ENCODE data around the gene NEK6.
"Not testable (repeated sequence)": the region's sequence is repeated elsewhere in the genome, so short reads cannot be mapped to it uniquely, and the experiment has no call there.

NEK6 gene

GRCh38 chr9:124251204-124251603, 6.5 kb upstream of the NEK6 start:
- Histone ChIP-seq H3K14ac (ENCODE audit: low read length in 2 of 2) (peak overlapping the region in 1 of 2 experiments; percentile 79), H4K8ac (ENCODE audit: low read length) (peak overlapping the region; percentile 63), H3K18ac (ENCODE audit: low read depth in 1 of 2, low read length in 2 of 2) (peak overlapping the region; percentile 85 to 88), H3K79me1 (replicated peaks; ENCODE audit: low read length, poor library complexity, severe bottlenecking) (peaks cover 2% of the 10 kb centered on the region), H3K27me3 (ENCODE audit: control insufficient read depth in 1 of 2, insufficient read depth in 1 of 2, low read length in 2 of 2) (no peaks in the 10 kb centered on the region), H3K4me3 (ENCODE audit: insufficient read depth in 1 of 2, low read depth in 1 of 2, low read length in 2 of 2) (no peak overlapping the region), H2BK120ac (ENCODE audit: low read depth, low read length) (peak overlapping the region; percentile 44), H2BK5ac (ENCODE audit: low read depth, low read length, poor library complexity, severe bottlenecking) (no peak overlapping the region), H3K27ac (ENCODE audit: low read length, poor library complexity, severe bottlenecking) (peak overlapping the region; percentile 81), H2AK5ac (ENCODE audit: low read length, severe bottlenecking) (peak overlapping the region; percentile 90), H3K9ac (ENCODE audit: low read length) (no peak overlapping the region), H3K4me1 (ENCODE audit: control insufficient read depth, insufficient read depth, low read depth, low read length) (peaks cover 18% of the 10 kb centered on the region), H4K91ac (ENCODE audit: low read length) (peak overlapping the region; percentile 44), H2BK12ac (ENCODE audit: low read length in 2 of 2) (peak overlapping the region; percentile 51 to 97), H3K23ac (ENCODE audit: low read length in 2 of 2) (no peak overlapping the region), H3K9me3 (ENCODE audit: control insufficient read depth, low read length) (no peaks in the 10 kb centered on the region), H2AFZ (ENCODE audit: low read depth, low read length) (no peak overlapping the region), H3K36me3 (ENCODE audit: control insufficient read depth in 1 of 2, insufficient read depth in 2 of 2, low read depth in 1 of 2, low read length in 2 of 2) (no peaks in the 10 kb centered on the region), H3K4ac (ENCODE audit: low read depth in 1 of 2, low read length in 2 of 2) (peak overlapping the region; percentile 75 to 89), H3K4me2 (ENCODE audit: low read length, poor library complexity, severe bottlenecking) (no peak overlapping the region), H2BK15ac (ENCODE audit: low read depth, poor library complexity, severe bottlenecking) (peak overlapping the region; percentile 73)
- DNase-seq, result no peak
- WGBS, result 83% methylated on average over 4 of the region's 4 CpGs

DNA sequence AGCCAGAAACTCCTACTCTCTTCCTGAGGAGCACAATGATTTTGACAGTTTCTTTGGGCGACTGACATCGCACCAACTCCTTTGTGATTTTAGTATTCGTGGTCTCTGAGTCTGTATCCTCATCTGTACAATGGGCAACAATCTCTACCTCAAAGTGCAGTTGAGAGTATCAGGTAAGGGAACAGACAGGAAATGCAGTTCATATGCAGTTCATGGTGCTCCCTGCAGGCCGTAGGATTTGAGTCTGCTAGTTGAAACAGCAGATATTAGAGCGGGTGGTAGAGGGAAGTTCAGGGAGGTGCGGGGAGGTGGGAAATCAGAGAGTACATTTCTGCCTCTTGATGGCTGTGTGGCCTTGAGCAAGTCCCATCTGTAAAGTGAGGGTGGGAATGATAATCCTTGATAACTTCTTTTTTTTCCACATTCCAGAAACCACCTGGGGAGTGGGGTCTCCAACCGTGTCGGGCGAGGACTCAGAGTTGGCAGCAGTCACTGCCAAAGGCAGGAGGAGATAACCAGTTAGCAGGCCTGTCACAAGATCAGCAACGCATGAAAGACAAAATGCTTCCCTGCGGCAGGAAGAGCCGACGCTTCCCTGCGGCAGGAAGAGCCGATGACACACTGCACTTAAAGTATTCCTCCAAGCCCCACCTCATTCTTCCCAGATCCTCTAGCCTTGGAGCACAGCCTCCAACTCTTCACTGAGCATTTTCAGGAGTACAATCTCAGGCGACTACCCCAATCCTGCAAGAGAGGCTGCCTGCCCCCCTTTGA, 6.0 kb upstream of the NEK6 start:
- Histone ChIP-seq H3K4me1 (ENCODE audit: control insufficient read depth, insufficient read depth, low read depth, low read length) (peaks cover 20% of the 10 kb centered on the region), H3K14ac (ENCODE audit: low read length in 2 of 2) (no peak overlapping the region), H3K79me1 (replicated peaks; ENCODE audit: low read length, poor library complexity, severe bottlenecking) (peaks cover 2% of the 10 kb centered on the region), H3K27ac (ENCODE audit: low read length, poor library complexity, severe bottlenecking) (peak overlapping the region; percentile 81), H3K36me3 (ENCODE audit: control insufficient read depth in 1 of 2, insufficient read depth in 2 of 2, low read depth in 1 of 2, low read length in 2 of 2) (no peaks in the 10 kb centered on the region), H3K23ac (ENCODE audit: low read length in 2 of 2) (no peak overlapping the region), H2BK120ac (ENCODE audit: low read depth, low read length) (peak overlapping the region; percentile 44), H3K4me3 (ENCODE audit: insufficient read depth in 1 of 2, low read depth in 1 of 2, low read length in 2 of 2) (no peak overlapping the region), H3K27me3 (ENCODE audit: control insufficient read depth in 1 of 2, insufficient read depth in 1 of 2, low read length in 2 of 2) (no peaks in the 10 kb centered on the region), H2AFZ (ENCODE audit: low read depth, low read length) (peak overlapping the region; percentile 7), H2BK15ac (ENCODE audit: low read depth, poor library complexity, severe bottlenecking) (peak overlapping the region; percentile 73), H4K91ac (ENCODE audit: low read length) (peak overlapping the region; percentile 44), H2BK5ac (ENCODE audit: low read depth, low read length, poor library complexity, severe bottlenecking) (no peak overlapping the region), H2AK5ac (ENCODE audit: low read length, severe bottlenecking) (peak overlapping the region; percentile 90), H3K4me2 (ENCODE audit: low read length, poor library complexity, severe bottlenecking) (no peak overlapping the region), H3K9me3 (ENCODE audit: control insufficient read depth, low read length) (no peaks in the 10 kb centered on the region), H3K9ac (ENCODE audit: low read length) (peak overlapping the region; percentile 58), H4K8ac (ENCODE audit: low read length) (peak overlapping the region; percentile 63), H3K18ac (ENCODE audit: low read depth in 1 of 2, low read length in 2 of 2) (peak overlapping the region; percentile 85 to 88), H3K4ac (ENCODE audit: low read depth in 1 of 2, low read length in 2 of 2) (peak overlapping the region; percentile 75 to 89), H2BK12ac (ENCODE audit: low read length in 2 of 2) (peak overlapping the region; percentile 59 to 97)
- peak; percentile 90 for DNase-seq
- WGBS, result 27% methylated on average over 15 of the region's 16 CpGs

- WGBS, result 93% methylated on average over 7 of the region's 8 CpGs
- not testable (repeated sequence) for H3K9ac ChIP-seq (ENCODE audit: low read length)
Measured at GRCh38 chr9:124252878-124253277, 4.9 kb upstream of the NEK6 start.

GRCh38 chr9:124254261-124254682, 3.5 kb upstream of the NEK6 start:
- Histone ChIP-seq H2BK15ac (ENCODE audit: low read depth, poor library complexity, severe bottlenecking) (no peak overlapping the region), H3K4ac (ENCODE audit: low read depth in 1 of 2, low read length in 2 of 2) (peak overlapping the region; percentile 20 to 40), H3K79me1 (replicated peaks; ENCODE audit: low read length, poor library complexity, severe bottlenecking) (peaks cover 2% of the 10 kb centered on the region), H3K27ac (ENCODE audit: low read length, poor library complexity, severe bottlenecking) (no peak overlapping the region), H3K9ac (ENCODE audit: low read length) (no peak overlapping the region), H3K9me3 (ENCODE audit: control insufficient read depth, low read length) (no peaks in the 10 kb centered on the region), H2BK120ac (ENCODE audit: low read depth, low read length) (peak overlapping the region; percentile 65), H3K4me3 (ENCODE audit: insufficient read depth in 1 of 2, low read depth in 1 of 2, low read length in 2 of 2) (no peak overlapping the region), H3K14ac (ENCODE audit: low read length in 2 of 2) (no peak overlapping the region), H3K4me2 (ENCODE audit: low read length, poor library complexity, severe bottlenecking) (no peak overlapping the region), H4K8ac (ENCODE audit: low read length) (peak overlapping the region; percentile 55), H3K36me3 (ENCODE audit: control insufficient read depth in 1 of 2, insufficient read depth in 2 of 2, low read depth in 1 of 2, low read length in 2 of 2) (no peaks in the 10 kb centered on the region), H3K23ac (ENCODE audit: low read length in 2 of 2) (no peak overlapping the region), H3K18ac (ENCODE audit: low read depth in 1 of 2, low read length in 2 of 2) (no peak overlapping the region), H2BK12ac (ENCODE audit: low read length in 2 of 2) (peak overlapping the region; percentile 79 to 80), H2AK5ac (ENCODE audit: low read length, severe bottlenecking) (peak overlapping the region; percentile 76), H4K91ac (ENCODE audit: low read length) (peak overlapping the region; percentile 58), H3K27me3 (ENCODE audit: control insufficient read depth in 1 of 2, insufficient read depth in 1 of 2, low read length in 2 of 2) (no peaks in the 10 kb centered on the region), H2BK5ac (ENCODE audit: low read depth, low read length, poor library complexity, severe bottlenecking) (no peak overlapping the region), H3K4me1 (ENCODE audit: control insufficient read depth, insufficient read depth, low read depth, low read length) (peaks cover 18% of the 10 kb centered on the region), H2AFZ (ENCODE audit: low read depth, low read length) (no peak overlapping the region)
- no peak for DNase-seq
- WGBS, result 85% methylated on average over 10 of the region's 10 CpGs

More at GRCh38 chr9:124252878-124253277, 4.9 kb upstream of the NEK6 start:
- DNase-seq; H3K4me2 ChIP-seq (ENCODE audit: low read length, poor library complexity, severe bottlenecking); H3K4ac ChIP-seq (ENCODE audit: low read depth in 1 of 2, low read length in 2 of 2); H3K27me3 ChIP-seq (ENCODE audit: control insufficient read depth in 1 of 2, insufficient read depth in 1 of 2, low read length in 2 of 2); H3K79me1 ChIP-seq (replicated peaks; ENCODE audit: low read length, poor library complexity, severe bottlenecking); H2BK120ac ChIP-seq (ENCODE audit: low read depth, low read length); H2BK5ac ChIP-seq (ENCODE audit: low read depth, low read length, poor library complexity, severe bottlenecking); H3K4me3 ChIP-seq (ENCODE audit: insufficient read depth in 1 of 2, low read depth in 1 of 2, low read length in 2 of 2); H4K8ac ChIP-seq (ENCODE audit: low read length); H2AFZ ChIP-seq (ENCODE audit: low read depth, low read length); H3K23ac ChIP-seq (ENCODE audit: low read length in 2 of 2); H3K27ac ChIP-seq (ENCODE audit: low read length, poor library complexity, severe bottlenecking); H2BK15ac ChIP-seq (ENCODE audit: low read depth, poor library complexity, severe bottlenecking); H3K36me3 ChIP-seq (ENCODE audit: control insufficient read depth in 1 of 2, insufficient read depth in 2 of 2, low read depth in 1 of 2, low read length in 2 of 2); H3K9me3 ChIP-seq (ENCODE audit: control insufficient read depth, low read length); H3K14ac ChIP-seq (ENCODE audit: low read length in 2 of 2): not testable (repeated sequence)
- Histone ChIP-seq H3K18ac (ENCODE audit: low read depth in 1 of 2, low read length in 2 of 2) (peak overlapping the region in 1 of 2 experiments; percentile 7), H2AK5ac (ENCODE audit: low read length, severe bottlenecking) (peak overlapping the region; percentile 47), H3K4me1 (ENCODE audit: control insufficient read depth, insufficient read depth, low read depth, low read length) (peaks cover 23% of the 10 kb centered on the region), H4K91ac (ENCODE audit: low read length) (peak overlapping the region; percentile 29), H2BK12ac (ENCODE audit: low read length in 2 of 2) (peak overlapping the region in 1 of 2 experiments; percentile 70)

Data from mesenchymal stem cell (in vitro differentiated cells and primary cell).